GM12878 (cell line): ENCODE data around the gene FAM89B. TPM values are rescaled to one million over a fixed set of nuclear protein-coding genes. Genes with fewer than 3 reads are reported as not detected.

Experiments used
- ATAC-seq: fragments of 200-7000 bp; cut with Tn5 transposase; 3 replicates; pipeline ENCODE4 v1.9.1; 2020; ENCODE audit warnings: mild to moderate bottlenecking, moderate library complexity
- BruUV-seq: library from RNA; stranded (reverse); fragments of 400-500 nt; replicated peaks from 2 replicates; lab custom pipeline; 2021; lab: Mats Ljungman, UMichigan
- CTCF ChIA-PET: fragments of 300-600 bp; sonication (Branson Sonifier 250); formaldehyde crosslinking; extraction: SDS; loops from one replicate; lab custom pipeline; 2021; ENCODE audit warnings: inconsistent platforms; lab: Yijun Ruan, JAX
- POLR2A ChIA-PET: fragments of 350-600 bp; formaldehyde crosslinking; extraction: SDS; loops from one replicate; lab custom pipeline; 2021; ENCODE audit warnings: inconsistent platforms; lab: Charles Lee
- RAD21 ChIA-PET: fragments of 300-600 bp; sonication (Branson Sonifier 250); formaldehyde crosslinking; loops from one replicate; lab custom pipeline; 2023; ENCODE audit warnings: antibody characterized with exemption; ENCODE audit not compliant: unreplicated experiment; lab: Charles Lee
- SMC1A ChIA-PET: fragments of 300-600 bp; sonication (Branson Sonifier 250); formaldehyde crosslinking; loops from one replicate; lab custom pipeline; 2023; ENCODE audit not compliant: unreplicated experiment, uncharacterized antibody; lab: Charles Lee
- DNase-seq: peaks from one replicate; pipeline ENCODE4 v3.0.0-alpha.2; 2011; ENCODE audit warnings: low read depth, low spot score
- FAIRE-seq: peaks from 3 replicates; lab custom pipeline; 2011; peaks lifted over from hg19 to GRCh38; lab: Jason Lieb, UNC
- H2AFZ ChIP-seq: 2 replicates; pipeline ENCODE4 v1.6.0; 2011; ENCODE audit warnings: low read depth, low read length, control low read depth; ENCODE audit not compliant: control insufficient read depth
- H3K27ac ChIP-seq: 2 replicates; pipeline ENCODE4 v1.5.1; 2011; ENCODE audit warnings: control low read depth; ENCODE audit not compliant: control insufficient read depth, insufficient read depth
- H3K27me3 ChIP-seq, 2 experiments: replicated peaks in 1 of 2; 2 replicates each; pipeline versions ENCODE4 v1.6.0 to v1.6.1; 2011; ENCODE audit warnings: low read length in 1 of 2; ENCODE audit not compliant: control insufficient read depth in 2 of 2, insufficient read depth in 2 of 2
- H3K36me3 ChIP-seq, 2 experiments: 2 replicates each; pipeline ENCODE4 v1.5.1; 2011; ENCODE audit warnings: low read length in 1 of 2; ENCODE audit not compliant: control insufficient read depth in 2 of 2, insufficient read depth in 2 of 2
- H3K4me1 ChIP-seq: 2 replicates; pipeline ENCODE4 v1.6.1; 2011; ENCODE audit warnings: mild to moderate bottlenecking, low read length, moderate library complexity, mixed read lengths; ENCODE audit not compliant: control insufficient read depth, insufficient read depth
- H3K4me2 ChIP-seq: 2 replicates; pipeline ENCODE4 v1.6.0; 2011; ENCODE audit warnings: control low read depth; ENCODE audit not compliant: control insufficient read depth, insufficient read depth
- H3K4me3 ChIP-seq: fragments of 200-600 bp; sonication (generic); 2 replicates; pipeline ENCODE4 v1.5.1; 2016
- H3K79me2 ChIP-seq: 2 replicates; pipeline ENCODE4 v1.6.0; 2011; ENCODE audit warnings: low read length; ENCODE audit not compliant: control insufficient read depth, insufficient read depth
- H3K9ac ChIP-seq: 2 replicates; pipeline ENCODE4 v1.8.0; 2011; ENCODE audit warnings: low read length, control low read depth, mixed read lengths; ENCODE audit not compliant: control insufficient read depth, insufficient read depth
- H3K9me3 ChIP-seq: replicated peaks from 3 replicates; pipeline ENCODE4 v1.5.1; 2011; ENCODE audit warnings: mild to moderate bottlenecking, low read length; ENCODE audit not compliant: control insufficient read depth, insufficient read depth
- H4K20me1 ChIP-seq: 2 replicates; pipeline ENCODE4 v1.6.0; 2011; ENCODE audit not compliant: control insufficient read depth, insufficient read depth
- ATF2 ChIP-seq: IDR thresholded peaks from 2 replicates; pipeline ENCODE4 v1.6.1; 2012; ENCODE audit warnings: low read length, inconsistent platforms
- ETV6 ChIP-seq, 2 experiments: fragments of 450-650 bp in 1 of 2; IDR thresholded peaks in 1 of 2; conservative IDR thresholded peaks in 1 of 2; 2 replicates each; pipeline ENCODE4 v1.6.1; 2014; ENCODE audit warnings: antibody characterized with exemption in 1 of 2, borderline replicate concordance in 1 of 2, low read depth in 1 of 2, mild to moderate bottlenecking in 1 of 2, moderate library complexity in 1 of 2
- FOXM1 ChIP-seq: IDR thresholded peaks from 2 replicates; pipeline ENCODE4 v1.6.1; 2012; ENCODE audit warnings: low read depth, mild to moderate bottlenecking, inconsistent platforms, low read length, moderate library complexity
- GABPA ChIP-seq: IDR thresholded peaks from 2 replicates; pipeline ENCODE4 v1.6.1; 2014; ENCODE audit warnings: antibody characterized with exemption, low read depth, mild to moderate bottlenecking, inconsistent platforms
- HCFC1 ChIP-seq: fragments of 150-350 bp; IDR thresholded peaks from 2 replicates; pipeline ENCODE4 v1.6.1; 2014; ENCODE audit warnings: low read length
- MAX ChIP-seq: IDR thresholded peaks from 2 replicates; pipeline ENCODE4 v1.6.1; 2012; ENCODE audit warnings: low read depth, low read length, improper control_type of control experiment
- NR2F1 ChIP-seq: fragments of 450-650 bp; conservative IDR thresholded peaks from 2 replicates; pipeline ENCODE4 v1.6.1; 2017; ENCODE audit warnings: mild to moderate bottlenecking
- PAX5 ChIP-seq: IDR thresholded peaks from 2 replicates; pipeline ENCODE4 v1.6.1; 2011; ENCODE audit warnings: low read depth, low read length, borderline replicate concordance
- PAX8 ChIP-seq: fragments of 450-650 bp; IDR thresholded peaks from 2 replicates; pipeline ENCODE4 v1.6.1; 2017; ENCODE audit warnings: mild to moderate bottlenecking, moderate library complexity
- ZNF24 ChIP-seq: fragments of 450-650 bp; IDR thresholded peaks from 2 replicates; pipeline ENCODE4 v1.6.1; 2017; ENCODE audit warnings: antibody characterized with exemption, mild to moderate bottlenecking
- WGBS: methylation state at CpG from one replicate; pipeline ENCODE4 v1.1.6; 2016; ENCODE audit warnings: low lambda C conversion rate; ENCODE audit not compliant: insufficient replicate concordance, insufficient coverage; ENCODE audit errors: missing lambda C conversion rate; 5-methylcytosine and 5-hydroxymethylcytosine counted together
- in situ Hi-C: fragments of 300-500 bp; cut with MboI; formaldehyde crosslinking; loops from 9 replicates; pipeline ENCODE4 v1.14.3; 2018; ENCODE audit warnings: mixed read lengths
- intact Hi-C: fragments of 100-400 bp; cut with micrococcal nuclease; formaldehyde crosslinking; loops from one replicate; pipeline ENCODE4 v1.14.2; 2022; ENCODE audit not compliant: unreplicated experiment
- polyA plus RNA-seq, 11 experiments: library from polyadenylated mRNA; depleted of rRNA in 4 of 11; unstranded in 6 of 11; stranded (reverse) in 5 of 11; fragments of >200 nt; fragmentation: Nextera tagmentation in 4 of 11; fragmentation: Illumina TruSeq in 1 of 11; extraction: Ambion mirVana in 4 of 11; extraction: Trizol in 1 of 11; gene quantifications; 1 replicate in 1 of 11; 2 replicates in 10 of 11; pipeline versions ENCODE4 v1.2.1 to v1.2.3, GENCODE V29; 2011 to 2016; ENCODE audit warnings: inconsistent platforms in 2 of 11, missing spikeins in 2 of 11, low read depth in 1 of 11
- total RNA-seq, 4 experiments: library from RNA; depleted of rRNA in 3 of 4; stranded (reverse); fragments of >200 nt in 3 of 4; fragmentation: Illumina TruSeq in 1 of 4; extraction: Trizol in 1 of 4; gene quantifications; 2 replicates each; pipeline versions ENCODE4 v1.2.1 to v1.2.3, GENCODE V29; 2013 to 2021

FAM89B gene
- total and polyA plus RNA-seq, 10 of the 15 experiments (the other 5 are each of a cell fraction or from before 2014, with no cell fraction given), result 0.34 to 36.7 (median 9.8) TPM

- H3K9ac ChIP-seq, result no peak within 1 kb of the TSS
- ChIA-PET POLR2A (interaction anchor here (0.5 to 0.9 kb wide), 4 partner anchors 8 to 112 kb away, joined by 3 to 4 read pairs (median 4); no protein-coding TSS in a partner anchor), SMC1A (interaction anchor here (2.0 kb wide), 1 partner anchor 23 kb away, joined by 6 read pairs; the partner anchor contains the start of gene FAM89B), RAD21 (interaction anchor here (2.5 to 2.8 kb wide), 2 partner anchors 20 to 54 kb away, joined by 10 to 18 read pairs; partner anchors contain the start of gene EHBP1L1), CTCF (interaction anchor here (0.9 to 3.3 kb wide), 3 partner anchors 9 to 55 kb away, joined by 3 to 39 read pairs (median 3); partner anchors contain the start of gene EHBP1L1)
- no TSS peak for BruUV-seq
- no peak within 1 kb of the TSS for H3K4me3 ChIP-seq
- no peaks in the 10 kb centered on the region for H3K27me3 ChIP-seq
- DNase-seq (no peak), FAIRE-seq (no peak), ATAC-seq (no peak)
- intact Hi-C loops, result no loop called here
- no peak within 1 kb of the TSS for H2AFZ ChIP-seq
- H4K20me1 ChIP-seq, result no peaks in the 10 kb centered on the region
- H3K36me3 ChIP-seq, result peaks cover 1 to 3% of the 10 kb centered on the region in 2 experiments; a peak in 3 of 4 replicates
- H3K4me2 ChIP-seq, result no peak within 1 kb of the TSS
- H3K4me1 ChIP-seq, result no peaks in the 10 kb centered on the region
- no peaks in the 10 kb centered on the region for H3K79me2 ChIP-seq
- in situ Hi-C loops, result no loop called here
- H3K9me3 ChIP-seq, result no peaks in the 10 kb centered on the region
- TF ChIP-seq PAX8, result no peak
- TF ChIP-seq ZNF24, result peak; percentile 70
- WGBS, result 78% methylated on average over 10 of the region's 12 CpGs
- H3K27ac ChIP-seq, result no peak within 1 kb of the TSS
These were observed 23.4 kb downstream of the FAM89B start, which contains the start of gene KCNK7 for GRCh38 chr11:65595543-65596281. TSS of gene KCNK7 (minus strand) at chr11:65595800. CDS start at chr11:65595772, 28 bp downstream.

- DNase-seq (no peak), FAIRE-seq (no peak), ATAC-seq (no peak)
- no peak overlapping the region for H3K4me2 ChIP-seq
- H3K4me3 ChIP-seq, result no peak overlapping the region
- intact Hi-C loops, result no loop called here
- H3K36me3 ChIP-seq, result peaks cover 1 to 3% of the 10 kb centered on the region in 2 experiments; a peak in 3 of 4 replicates
- no peaks in the 10 kb centered on the region for H3K4me1 ChIP-seq
- WGBS, result 67% methylated on average over 6 of the region's 6 CpGs
- in situ Hi-C loops, result no loop called here
- ChIA-PET POLR2A (interaction anchor here (0.5 to 0.9 kb wide), 4 partner anchors 9 to 542 kb away, joined by 3 to 4 read pairs (median 4); no protein-coding TSS in a partner anchor), SMC1A (interaction anchor here (2.0 kb wide), 1 partner anchor 23 kb away, joined by 6 read pairs; the partner anchor contains the start of gene FAM89B), CTCF (interaction anchor here (1.4 kb wide), 1 partner anchor 20 kb away, joined by 3 read pairs; the partner anchor contains the start of gene EHBP1L1), RAD21 (no interaction called here)
- no peaks in the 10 kb centered on the region for H3K27me3 ChIP-seq
- no peak overlapping the region for H3K27ac ChIP-seq
- H3K79me2 ChIP-seq, result no peaks in the 10 kb centered on the region
- no peaks in the 10 kb centered on the region for H3K9me3 ChIP-seq
- H4K20me1 ChIP-seq, result no peaks in the 10 kb centered on the region
- H3K9ac ChIP-seq, result no peak overlapping the region
- no TSS peak for BruUV-seq
- H2AFZ ChIP-seq, result no peak overlapping the region
- TF ChIP-seq ATF2 (no peak), MAX (no peak), GABPA (no peak), ETV6 (conservative IDR thresholded peaks at IDR 0.05 in 1 of 2, IDR thresholded peaks at IDR 0.05 in 1 of 2; ENCODE audit: borderline replicate concordance in 1 of 2, low read depth in 1 of 2) (no peak), NR2F1 (no peak), FOXM1 (no peak), HCFC1 (no peak), PAX5 (no peak)
These were observed 24.2 kb downstream of the FAM89B start for GRCh38 chr11:65596520-65596919.
